ENCODE data around the gene CHD1. TPM values are rescaled to one million over a fixed set of nuclear protein-coding genes. Genes with fewer than 3 reads are reported as not detected.

CHD1 gene
- total RNA-seq, 1 experiment from 2014 or later, result 36.5 TPM

- BruUV-seq (replicated peaks), result no TSS peak
- ATAC-seq (no peak), DNase-seq (ENCODE audit: low read depth, low spot score) (no peak)
- H3K27ac ChIP-seq (ENCODE audit: low read length), result no peak overlapping the region
- in situ Hi-C loops (cut with HindIII; ENCODE audit: low pct_unique_long_range_greater_than_20kb, low sequenced_read_pairs), result no loop called here
- no peaks in the 10 kb centered on the region for H3K9me3 ChIP-seq (ENCODE audit: control insufficient read depth, insufficient read depth, low read depth, low read length)
- TF ChIP-seq POLR2AphosphoS5 (IDR thresholded peaks at IDR 0.05; ENCODE audit: low read depth, low read length), result no peak
- TF ChIP-seq REST (IDR thresholded peaks at IDR 0.05; ENCODE audit: insufficient read depth in 1 of 2, low read depth in 2 of 2, low read length in 1 of 2), result no peak
- TF ChIP-seq SIN3A (IDR thresholded peaks at IDR 0.05; ENCODE audit: borderline replicate concordance, insufficient read depth, low read depth, low read length), result no peak
- TF ChIP-seq TCF7L2 (IDR thresholded peaks at IDR 0.05; ENCODE audit: low read depth, low read length), result no peak
- no peak for TF ChIP-seq CTCF (IDR thresholded peaks at IDR 0.05)
- POLR2A ChIA-PET, result no interaction called here
- H3K27me3 ChIP-seq (ENCODE audit: control insufficient read depth, insufficient read depth, low read length), result no peaks in the 10 kb centered on the region
- intact Hi-C loops (cut with micrococcal nuclease; ENCODE audit: unreplicated experiment), result no loop called here
- CTCF ChIA-PET, result no interaction called here
- H3K4me1 ChIP-seq (ENCODE audit: control insufficient read depth, insufficient read depth, low read length), result no peaks in the 10 kb centered on the region
- H3K4me3 ChIP-seq (ENCODE audit: low read depth in 2 of 2, low read length in 2 of 2), result no peak overlapping the region
- H3K36me3 ChIP-seq (ENCODE audit: control insufficient read depth, insufficient read depth, low read length), result peaks cover 55% of the 10 kb centered on the region
Observed at GRCh38 chr5:98891591-98891990, 37.2 kb downstream of the CHD1 start.

GRCh38 chr5:98880598-98880997 is 48.2 kb downstream of the CHD1 start:
- Histone ChIP-seq H3K27me3 (ENCODE audit: control insufficient read depth, insufficient read depth, low read length) (no peaks in the 10 kb centered on the region), H3K9me3 (ENCODE audit: control insufficient read depth, insufficient read depth, low read depth, low read length) (no peaks in the 10 kb centered on the region), H3K27ac (ENCODE audit: low read length) (no peak overlapping the region), H3K36me3 (ENCODE audit: control insufficient read depth, insufficient read depth, low read length) (peaks cover 58% of the 10 kb centered on the region), H3K4me3 (ENCODE audit: low read depth in 2 of 2, low read length in 2 of 2) (no peak overlapping the region), H3K4me1 (ENCODE audit: control insufficient read depth, insufficient read depth, low read length) (no peaks in the 10 kb centered on the region)
- POLR2A ChIA-PET, result no interaction called here
- CTCF ChIA-PET, result no interaction called here
- DNase-seq (ENCODE audit: low read depth, low spot score), result no peak
- intact Hi-C loops (cut with micrococcal nuclease; ENCODE audit: unreplicated experiment) (no loop called here), in situ Hi-C loops (cut with HindIII; ENCODE audit: low pct_unique_long_range_greater_than_20kb, low sequenced_read_pairs) (no loop called here)
- ATAC-seq, result no peak
- BruUV-seq (replicated peaks), result no TSS peak
- no peak for TF ChIP-seq SIN3A (IDR thresholded peaks at IDR 0.05; ENCODE audit: borderline replicate concordance, insufficient read depth, low read depth, low read length)
- TF ChIP-seq TCF7L2 (IDR thresholded peaks at IDR 0.05; ENCODE audit: low read depth, low read length), result no peak

GRCh38 chr5:98880151-98880550 is 48.7 kb downstream of the CHD1 start:
- DNase-seq (ENCODE audit: low read depth, low spot score) (no peak), ATAC-seq (no peak)
- H3K36me3 ChIP-seq (ENCODE audit: control insufficient read depth, insufficient read depth, low read length), result peaks cover 57% of the 10 kb centered on the region
- CTCF ChIA-PET, result no interaction called here
- intact Hi-C loops (cut with micrococcal nuclease; ENCODE audit: unreplicated experiment) (no loop called here), in situ Hi-C loops (cut with HindIII; ENCODE audit: low pct_unique_long_range_greater_than_20kb, low sequenced_read_pairs) (no loop called here)
- H3K4me1 ChIP-seq (ENCODE audit: control insufficient read depth, insufficient read depth, low read length), result no peaks in the 10 kb centered on the region
- no peaks in the 10 kb centered on the region for H3K27me3 ChIP-seq (ENCODE audit: control insufficient read depth, insufficient read depth, low read length)
- no peak overlapping the region for H3K27ac ChIP-seq (ENCODE audit: low read length)
- H3K9me3 ChIP-seq (ENCODE audit: control insufficient read depth, insufficient read depth, low read depth, low read length), result no peaks in the 10 kb centered on the region
- TF ChIP-seq POLR2AphosphoS5 (IDR thresholded peaks at IDR 0.05; ENCODE audit: low read depth, low read length) (no peak), REST (IDR thresholded peaks at IDR 0.05; ENCODE audit: insufficient read depth in 1 of 2, low read depth in 2 of 2, low read length in 1 of 2) (no peak), TCF7L2 (IDR thresholded peaks at IDR 0.05; ENCODE audit: low read depth, low read length) (no peak), CTCF (IDR thresholded peaks at IDR 0.05) (no peak), SIN3A (IDR thresholded peaks at IDR 0.05; ENCODE audit: borderline replicate concordance, insufficient read depth, low read depth, low read length) (no peak)
- POLR2A ChIA-PET, result no interaction called here
- H3K4me3 ChIP-seq (ENCODE audit: low read depth in 2 of 2, low read length in 2 of 2), result no peak overlapping the region
- no TSS peak for BruUV-seq (replicated peaks)

Measured in Panc1 (cell line).